Measurements from ENCODE around the gene RRH.
"Not testable (repeated sequence)": the region's sequence is repeated elsewhere in the genome, so short reads cannot be mapped to it uniquely, and the experiment has no call there.

Gene RRH

GRCh38 chr4:109827672-109828071, at the start of gene RRH:
TSS of gene RRH (plus strand) at chr4:109827972. CDS start at chr4:109828028, 56 bp downstream.
- DNase-seq, result no peak

- DNase-seq, result not testable (repeated sequence)
These were observed 45.7 kb upstream of the RRH start for GRCh38 chr4:109782092-109782491.

DNA sequence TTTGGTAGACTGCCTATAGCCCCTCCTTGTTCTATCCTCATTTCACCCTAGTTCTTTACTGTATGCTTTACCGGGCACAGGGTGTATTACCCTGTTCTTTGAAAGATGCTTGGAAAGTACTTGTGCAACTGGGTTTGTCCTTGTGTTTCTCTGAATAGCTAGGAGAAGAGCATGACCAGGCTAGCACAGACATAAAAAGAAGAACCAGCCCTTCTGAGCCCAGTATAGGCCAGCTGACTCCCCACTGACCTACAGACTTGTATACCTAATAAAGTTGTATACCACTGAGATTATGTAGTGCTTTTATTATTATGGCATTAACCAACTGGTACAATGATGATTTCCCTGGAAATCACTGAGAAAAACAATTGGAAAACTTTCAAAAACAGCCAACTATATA, 40.9 kb upstream of the RRH start:
- DNase-seq, result no peak

- DNase-seq, result no peak
These were observed 40.0 kb upstream of the RRH start for GRCh38 chr4:109787807-109788206.

- DNase-seq, result no peak
These were observed 32.7 kb upstream of the RRH start for GRCh38 chr4:109795059-109795458.

GRCh38 chr4:109798866-109799265, 28.9 kb upstream of the RRH start:
- DNase-seq, result no peak

DNA sequence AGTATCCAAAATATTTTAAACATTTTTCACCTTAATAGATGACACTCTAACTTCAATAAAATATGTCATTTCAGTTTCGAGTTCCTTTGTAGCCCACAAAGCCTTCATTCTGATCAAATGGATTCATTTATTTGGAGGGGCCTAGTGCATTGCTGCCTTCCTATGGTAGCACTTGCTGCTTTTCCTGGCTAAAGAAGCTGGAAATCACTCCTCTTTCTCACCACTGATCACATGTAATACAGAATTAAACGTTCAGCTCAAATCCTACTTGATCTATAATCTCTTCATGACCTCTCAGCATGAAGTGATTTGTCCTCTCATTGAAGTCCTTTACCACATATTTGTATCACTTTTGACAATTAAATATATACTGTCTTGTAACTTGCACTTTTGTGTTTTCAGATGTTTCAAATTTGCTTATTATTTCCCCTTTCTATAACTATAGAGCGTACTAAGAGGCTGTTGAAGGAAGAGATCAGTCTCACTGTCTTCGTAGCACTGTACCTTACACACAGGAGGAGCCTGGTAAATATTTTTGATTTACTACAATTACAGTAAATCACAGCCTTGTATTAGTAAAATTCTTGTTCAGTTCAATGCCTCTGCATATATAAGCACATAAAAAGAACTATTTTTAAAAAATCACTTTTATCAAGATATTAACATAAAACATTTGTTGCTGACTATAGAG, 26.5 kb upstream of the RRH start:
- no peak for DNase-seq

- DNase-seq, result no peak
These were observed 25.9 kb upstream of the RRH start, which contains the start of gene CFI for GRCh38 chr4:109801895-109802319. TSS of gene CFI (minus strand) at chr4:109801999. CDS start at chr4:109801971, 28 bp downstream.

- peak; percentile 4 for DNase-seq
These were observed 23.7 kb upstream of the RRH start for GRCh38 chr4:109803924-109804571.

GRCh38 chr4:109809655-109810054, 18.1 kb upstream of the RRH start:
- DNase-seq, result no peak

DNA sequence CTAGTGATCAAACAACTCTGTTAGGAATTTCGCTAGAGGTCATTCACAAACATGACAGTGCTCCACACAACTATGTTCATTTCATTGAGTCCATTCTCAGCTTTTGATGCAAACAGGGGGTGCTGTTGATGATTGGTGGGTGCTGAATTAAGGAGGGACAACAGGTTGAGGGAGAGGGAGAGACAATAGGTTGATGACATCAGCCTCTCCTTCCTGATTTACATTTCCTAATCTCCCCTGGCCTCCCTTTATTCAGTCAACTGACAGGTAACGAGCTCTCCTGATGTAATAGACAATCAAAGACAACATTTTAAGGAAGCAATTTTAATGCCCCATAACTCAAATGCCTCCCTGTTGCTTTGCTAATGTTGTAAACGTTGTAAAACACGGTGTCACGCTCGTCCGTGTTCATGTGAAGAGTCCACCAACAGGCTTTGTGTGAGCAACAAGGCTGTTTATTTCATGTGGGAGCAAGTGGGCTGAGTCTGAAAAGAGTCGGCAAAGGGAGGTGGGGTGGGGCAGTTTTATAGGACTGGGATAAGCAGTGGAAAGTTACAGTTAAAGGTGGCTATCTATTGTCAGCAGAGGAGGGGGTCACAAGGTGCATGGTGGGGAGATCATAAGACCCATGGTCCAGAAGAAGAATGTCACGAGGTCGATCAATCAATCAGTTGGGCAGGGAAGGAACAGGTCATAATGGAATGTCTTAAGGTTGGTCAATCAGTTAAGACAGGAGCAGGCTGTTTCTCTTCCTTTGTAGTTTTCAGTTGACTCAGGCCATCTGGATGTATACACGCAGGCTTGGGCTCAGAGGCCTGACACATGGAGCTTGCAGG, 17.0 kb upstream of the RRH start:
- DNase-seq, result no peak

DNA sequence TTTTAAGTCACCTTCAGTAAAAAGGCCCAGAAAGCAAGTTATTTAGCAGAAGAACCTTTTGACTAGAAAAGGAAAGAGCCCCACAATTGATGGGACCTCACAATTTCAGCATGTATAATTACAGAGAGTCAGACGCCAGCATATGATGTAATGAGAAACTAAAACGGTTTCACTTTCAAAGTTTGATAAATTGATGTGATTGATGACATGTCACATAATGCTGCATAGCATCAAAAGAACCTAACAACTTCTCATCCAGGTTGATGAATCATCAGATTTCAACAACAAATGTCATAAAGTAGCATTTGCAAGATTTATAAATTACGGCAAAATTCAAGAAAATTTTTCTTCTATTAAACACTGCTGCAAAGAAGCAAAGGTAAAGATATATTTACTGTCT, 16.1 kb upstream of the RRH start:
- DNase-seq, result no peak

GRCh38 chr4:109815151-109816081, 12.4 kb upstream of the RRH start, which contains the start of gene GAR1:
TSS of gene GAR1 (plus strand) at chr4:109815762. CDS start at chr4:109816165, 403 bp downstream.
- peak; percentile 59 for DNase-seq

GRCh38 chr4:109816082-109816442, 11.7 kb upstream of the RRH start:
- no peak for DNase-seq

DNA sequence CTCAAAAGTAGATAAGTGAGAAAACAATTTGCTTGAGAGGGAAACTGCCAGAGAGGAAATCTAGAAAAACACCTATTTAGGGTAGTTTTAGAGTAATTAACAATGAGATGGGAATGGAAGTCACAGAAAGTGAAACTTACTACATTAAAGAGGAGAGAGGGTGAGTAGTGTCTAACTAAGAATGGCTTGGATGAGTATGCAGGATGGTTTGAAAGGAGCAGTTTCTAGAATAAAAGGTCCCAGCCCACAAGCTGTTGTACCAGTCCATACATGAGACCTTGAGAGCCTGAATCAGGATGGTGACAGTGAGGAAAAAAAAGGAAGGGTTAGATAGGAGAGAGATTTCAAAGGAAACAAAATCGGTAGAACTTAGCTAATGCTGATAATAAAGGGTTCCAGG, 10.9 kb upstream of the RRH start:
- DNase-seq, result no peak

DNA sequence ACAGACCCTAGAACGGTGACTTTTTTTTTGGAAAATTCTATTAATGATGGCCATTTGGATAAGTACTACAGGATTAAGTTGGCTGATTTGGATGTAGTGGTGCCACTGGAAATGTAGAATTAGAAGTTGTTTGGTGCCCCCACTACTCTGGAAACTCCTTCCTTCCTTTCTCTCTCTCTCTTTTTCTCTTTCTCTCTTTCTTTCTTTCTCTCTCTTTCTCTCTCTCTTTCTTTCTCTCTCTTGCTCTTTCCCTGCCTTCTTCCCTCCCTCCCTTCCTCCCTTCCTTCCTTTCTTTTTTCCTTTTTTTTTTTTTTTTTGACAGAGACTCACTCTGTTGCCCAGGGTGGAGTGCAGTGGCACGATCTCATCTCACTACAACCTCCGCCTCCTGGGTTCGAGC, 9.5 kb upstream of the RRH start:
- no peak for DNase-seq

DNA sequence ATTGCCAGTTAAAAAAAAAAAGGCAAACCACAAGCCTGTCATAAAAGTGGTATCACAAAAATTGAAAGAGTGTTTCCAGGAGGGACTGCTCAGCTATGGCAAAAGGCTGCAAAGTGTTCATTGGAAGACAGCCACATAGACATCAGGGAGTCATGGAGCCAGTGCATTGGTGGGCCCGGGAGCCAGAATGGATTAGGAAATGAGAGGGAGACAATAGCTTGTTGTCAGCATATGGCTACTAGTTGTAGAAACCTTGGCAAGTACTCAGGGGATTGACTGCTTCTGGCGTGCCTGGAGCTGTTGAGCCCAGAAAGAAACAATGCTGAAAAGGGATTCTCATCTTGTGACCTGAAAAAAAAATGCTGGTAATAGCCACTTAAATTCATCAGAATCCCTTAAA, 7.2 kb upstream of the RRH start:
- no peak for DNase-seq

DNA sequence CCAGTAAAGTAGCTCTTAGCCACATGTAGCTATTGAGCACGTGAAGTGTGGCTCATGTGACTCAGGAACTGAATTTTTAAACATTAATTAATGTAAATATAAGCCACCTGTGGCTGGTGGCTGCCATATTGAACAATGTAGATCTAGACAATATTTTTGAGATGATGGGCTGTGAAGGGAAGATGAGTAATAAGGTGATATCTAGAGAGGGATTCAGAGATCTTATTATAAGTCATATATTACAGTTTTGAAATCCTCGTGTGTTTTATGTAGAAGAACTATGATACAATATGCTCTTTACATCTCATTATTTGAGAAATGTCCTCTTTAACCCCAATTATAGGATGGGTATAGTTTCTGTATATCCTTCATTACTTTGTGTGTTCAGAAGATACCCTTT, 6.6 kb upstream of the RRH start:
- no peak for DNase-seq

DNA sequence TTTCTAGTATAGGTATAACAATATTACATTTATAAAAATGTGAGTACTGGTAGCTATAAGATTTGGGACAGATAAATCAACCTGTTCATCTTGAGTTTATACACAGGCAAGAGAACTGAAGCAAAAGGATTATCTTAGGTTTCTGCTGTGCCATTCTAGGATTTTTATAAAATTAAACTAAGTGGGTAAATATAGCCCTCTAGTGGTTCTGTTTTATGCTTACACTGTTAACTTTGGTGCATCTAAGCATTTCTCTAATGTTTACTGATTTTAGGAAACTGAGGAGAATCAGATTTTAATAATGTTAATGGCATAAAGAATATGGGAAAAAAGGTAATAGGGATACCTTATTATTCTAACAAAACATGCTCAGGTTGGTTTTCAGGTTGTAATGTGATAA, 1.1 kb upstream of the RRH start:
- DNase-seq, result peak; percentile 3

DNA sequence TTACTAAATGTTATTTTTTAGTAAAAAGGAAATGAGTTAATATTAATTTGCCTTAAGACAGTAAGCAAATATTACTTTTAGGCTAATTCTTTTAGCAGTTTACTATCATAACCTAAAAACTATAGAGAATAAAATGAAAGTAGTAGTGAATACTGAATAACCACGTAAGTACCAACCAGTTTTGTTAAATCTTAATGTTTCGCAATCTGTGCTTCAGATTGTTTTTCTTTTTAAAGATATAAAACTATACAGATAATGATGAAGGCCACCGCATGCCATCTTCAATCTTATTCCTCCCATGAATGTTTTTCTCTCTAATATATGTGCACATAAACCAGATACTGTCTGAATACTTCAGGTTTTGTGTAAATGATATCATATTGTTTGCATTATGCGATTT, 6.0 kb downstream of the RRH start:
- no peak for DNase-seq

DNA sequence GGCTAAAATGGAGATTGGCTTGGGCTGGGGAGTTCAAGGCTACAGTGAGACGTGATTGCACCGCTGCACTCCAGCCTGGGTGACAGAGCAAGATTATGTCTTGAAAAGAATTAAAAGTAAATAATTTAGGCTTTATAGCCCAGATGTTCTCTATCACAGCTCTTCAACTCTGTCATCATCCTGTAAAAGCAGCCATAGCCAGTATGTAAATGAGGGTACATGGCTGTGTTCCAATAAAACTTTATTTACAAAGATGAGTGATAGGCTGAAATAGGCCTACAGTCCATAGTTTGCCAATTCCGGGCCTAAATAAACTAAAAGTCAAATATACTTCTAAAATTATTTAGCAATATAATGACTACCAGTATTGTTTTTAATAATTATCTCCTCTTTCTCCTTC, 9.2 kb downstream of the RRH start:
- DNase-seq, result no peak

- no peak for DNase-seq
These were observed 18.8 kb downstream of the RRH start for GRCh38 chr4:109846395-109847098.

All from NCI-H1417 treated with DMSO at 0.1 percent for 48 hours (cell line).